Measurements from ENCODE around the gene BANF2.
"Not testable (repeated sequence)": the region's sequence is repeated elsewhere in the genome, so short reads cannot be mapped to it uniquely, and the experiment has no call there.

BANF2 gene

DNA sequence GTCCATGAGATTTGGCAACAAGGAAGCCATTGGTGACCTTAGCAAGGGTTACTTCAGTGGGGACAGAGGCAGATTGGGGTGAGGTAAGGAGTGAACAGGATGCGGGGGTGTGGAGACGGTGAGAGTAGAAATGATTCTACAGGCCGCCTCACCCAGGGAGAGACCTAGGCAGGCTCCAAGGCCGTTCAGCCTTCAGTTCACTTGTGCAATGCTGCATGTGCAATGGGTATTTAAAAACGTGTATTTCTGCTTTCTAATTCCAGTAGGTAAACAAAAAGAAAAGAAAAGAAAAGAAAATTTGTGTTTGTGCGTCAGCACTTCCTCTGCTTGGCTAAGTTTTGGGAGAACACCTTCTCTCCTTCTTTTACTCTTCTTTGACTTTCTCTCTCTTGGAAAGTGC, 56.8 kb downstream of the BANF2 start:
- H3K36me3 ChIP-seq (ENCODE audit: insufficient read depth, low read length): no peaks in the 10 kb centered on the region
- no peak overlapping the region for H3K9ac ChIP-seq (ENCODE audit: low read depth, low read length)
- no peaks in the 10 kb centered on the region for H3K9me3 ChIP-seq (ENCODE audit: control insufficient read depth, insufficient read depth, low read length)
- H3K4me1 ChIP-seq (ENCODE audit: insufficient read depth, low read length): no peaks in the 10 kb centered on the region; the same call in 1 of the 2 replicates

DNA sequence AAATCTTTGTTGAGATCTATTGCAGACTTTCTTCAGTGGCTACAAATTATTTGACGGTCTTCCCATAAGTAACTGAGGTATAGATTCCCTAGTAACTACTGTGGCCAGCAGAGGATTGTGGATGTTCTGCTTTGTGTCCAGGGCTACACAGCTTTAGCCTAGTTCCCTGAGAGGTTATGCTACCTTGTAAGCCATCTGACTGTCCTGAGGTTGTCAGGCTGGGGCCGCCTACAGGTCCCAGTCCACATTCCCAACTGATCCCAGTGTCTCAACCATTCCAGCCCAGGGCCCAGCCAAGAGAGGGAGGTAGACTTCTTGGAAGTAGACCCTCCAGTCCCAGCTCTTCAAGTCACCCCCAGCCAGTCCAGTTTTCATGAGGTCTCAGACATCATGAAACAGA, 57.7 kb downstream of the BANF2 start:
- 0 out of 2 replicates have a peak, but pooled peaks cover 1% of the 10 kb centered on the region for H3K4me1 ChIP-seq (ENCODE audit: insufficient read depth, low read length)
- no peak overlapping the region for H3K9ac ChIP-seq (ENCODE audit: low read depth, low read length)
- H3K36me3 ChIP-seq (ENCODE audit: insufficient read depth, low read length): no peaks in the 10 kb centered on the region
- H3K9me3 ChIP-seq (ENCODE audit: control insufficient read depth, insufficient read depth, low read length): no peaks in the 10 kb centered on the region

DNA sequence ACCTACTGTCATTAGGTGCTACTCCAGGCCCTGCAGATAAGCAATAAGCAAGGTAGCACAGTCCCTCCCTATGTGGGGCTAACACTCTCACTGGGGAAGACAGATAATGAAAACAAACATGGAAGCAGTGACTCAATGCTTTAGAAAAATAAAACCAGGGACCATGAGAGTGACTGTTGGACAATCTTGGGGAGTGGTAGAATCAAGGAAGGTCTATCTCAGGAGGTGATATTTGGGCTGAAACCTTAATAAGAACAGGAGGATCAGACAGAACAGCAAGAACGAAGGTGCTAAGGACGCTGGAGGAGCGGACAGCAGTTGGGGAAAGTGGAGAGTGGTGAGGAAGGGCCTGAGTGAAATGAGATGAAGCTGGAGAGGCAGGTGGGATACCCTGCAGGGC, 58.2 kb downstream of the BANF2 start:
- H3K9me3 ChIP-seq (ENCODE audit: control insufficient read depth, insufficient read depth, low read length): no peaks in the 10 kb centered on the region
- no peak overlapping the region for H3K9ac ChIP-seq (ENCODE audit: low read depth, low read length)
- H3K36me3 ChIP-seq (ENCODE audit: insufficient read depth, low read length): no peaks in the 10 kb centered on the region
- H3K4me1 ChIP-seq (ENCODE audit: insufficient read depth, low read length): peaks cover 7% of the 10 kb centered on the region; the same call in 1 of the 2 replicates

DNA sequence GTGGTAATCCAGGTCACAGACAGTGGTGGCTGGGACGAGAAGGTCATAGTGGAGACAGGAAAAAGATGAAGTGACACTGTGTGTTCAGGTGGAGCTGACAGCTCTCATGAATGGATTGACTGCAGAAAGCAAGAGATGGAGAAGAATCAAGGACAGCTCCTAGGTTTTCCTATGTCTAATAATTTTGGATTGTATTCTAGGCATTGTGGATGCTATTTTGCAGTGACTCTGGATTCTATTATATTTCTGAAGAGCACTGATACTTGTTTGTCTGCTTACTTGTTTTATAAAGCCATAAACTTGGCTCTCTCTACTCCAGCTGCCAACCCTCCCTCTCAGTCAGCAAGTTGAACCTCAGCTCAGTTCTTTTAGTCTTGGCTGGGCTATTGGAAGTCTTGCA, 58.7 kb downstream of the BANF2 start:
- Histone ChIP-seq H3K4me1 (ENCODE audit: insufficient read depth, low read length) (peaks cover 11% of the 10 kb centered on the region; the same call in 1 of the 2 replicates), H3K36me3 (ENCODE audit: insufficient read depth, low read length) (no peaks in the 10 kb centered on the region), H3K9ac (ENCODE audit: low read depth, low read length) (no peak overlapping the region), H3K9me3 (ENCODE audit: control insufficient read depth, insufficient read depth, low read length) (no peaks in the 10 kb centered on the region)

DNA sequence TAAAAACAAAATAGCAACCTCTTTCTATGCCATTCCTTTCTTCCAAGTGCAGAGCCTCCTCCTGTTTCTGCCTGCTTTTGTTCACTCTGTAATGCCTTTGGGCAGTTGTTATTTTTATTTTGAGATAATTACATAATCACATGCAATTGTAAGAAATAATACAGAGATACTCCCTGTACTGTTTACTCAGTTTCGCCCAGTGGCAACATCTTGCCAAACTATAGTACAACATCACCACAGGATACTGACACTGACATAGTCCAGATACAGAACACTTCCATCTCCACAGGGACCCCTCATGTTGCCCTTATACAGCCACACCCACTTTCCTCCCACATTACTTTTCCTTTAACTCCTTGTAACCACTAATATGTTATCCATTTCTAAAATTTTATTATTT, 59.7 kb downstream of the BANF2 start:
- H3K36me3 ChIP-seq (ENCODE audit: insufficient read depth, low read length): no peaks in the 10 kb centered on the region
- peaks cover 11% of the 10 kb centered on the region; the same call in 1 of the 2 replicates for H3K4me1 ChIP-seq (ENCODE audit: insufficient read depth, low read length)
- H3K9me3 ChIP-seq (ENCODE audit: control insufficient read depth, insufficient read depth, low read length): no peaks in the 10 kb centered on the region
- H3K9ac ChIP-seq (ENCODE audit: low read depth, low read length): no peak overlapping the region

GRCh38 chr20:17761604-17762003, 61.8 kb downstream of the BANF2 start:
- peaks cover 11% of the 10 kb centered on the region; the same call in 1 of the 2 replicates for H3K4me1 ChIP-seq (ENCODE audit: insufficient read depth, low read length)
- H3K36me3 ChIP-seq (ENCODE audit: insufficient read depth, low read length): no peaks in the 10 kb centered on the region
- no peak overlapping the region for H3K9ac ChIP-seq (ENCODE audit: low read depth, low read length)
- no peaks in the 10 kb centered on the region for H3K9me3 ChIP-seq (ENCODE audit: control insufficient read depth, insufficient read depth, low read length)

GRCh38 chr20:17762243-17762872, 62.6 kb downstream of the BANF2 start:
- Histone ChIP-seq H3K9ac (ENCODE audit: low read depth, low read length) (no peak overlapping the region), H3K9me3 (ENCODE audit: control insufficient read depth, insufficient read depth, low read length) (no peaks in the 10 kb centered on the region), H3K36me3 (ENCODE audit: insufficient read depth, low read length) (no peaks in the 10 kb centered on the region), H3K4me1 (ENCODE audit: insufficient read depth, low read length) (peaks cover 11% of the 10 kb centered on the region; the same call in 1 of the 2 replicates)

DNA sequence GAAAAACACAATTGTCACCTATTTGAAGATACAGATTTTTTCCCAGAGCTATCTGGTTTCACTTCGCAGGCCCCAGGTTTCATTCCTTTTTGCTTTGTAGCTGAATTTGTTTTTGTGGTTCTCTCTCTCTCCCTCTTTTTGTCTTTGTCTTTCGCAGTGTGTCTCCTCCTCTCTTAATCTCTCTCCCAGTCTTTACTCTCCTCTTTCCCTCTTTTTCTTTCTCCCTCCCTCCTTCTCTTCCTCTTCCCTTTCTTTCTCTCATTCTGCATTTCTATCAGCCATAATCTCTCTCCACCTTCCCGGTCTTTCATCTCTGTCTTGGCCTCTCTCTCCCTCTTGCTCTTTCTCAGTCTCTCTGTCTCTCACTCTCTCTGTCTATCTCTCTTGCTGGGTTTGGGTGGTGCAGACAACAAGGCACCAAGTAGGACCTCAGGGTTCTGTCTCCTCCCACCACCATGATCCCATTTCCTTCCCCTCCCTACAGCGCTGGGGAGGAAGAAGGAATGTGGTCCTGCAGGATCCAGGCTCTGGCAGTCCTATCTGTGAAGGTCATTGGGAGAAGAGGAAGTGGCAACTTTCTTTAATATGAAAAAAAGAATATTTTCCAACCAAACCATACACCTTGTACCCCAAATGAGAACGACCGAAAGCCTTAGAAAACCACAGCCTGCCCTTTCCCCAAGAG, 63.2 kb downstream of the BANF2 start:
- Histone ChIP-seq H3K9ac (ENCODE audit: low read depth, low read length) (no peak overlapping the region), H3K4me1 (ENCODE audit: insufficient read depth, low read length) (peaks cover 11% of the 10 kb centered on the region; the same call in 1 of the 2 replicates), H3K36me3 (ENCODE audit: insufficient read depth, low read length) (no peaks in the 10 kb centered on the region), H3K9me3 (ENCODE audit: control insufficient read depth, insufficient read depth, low read length) (no peaks in the 10 kb centered on the region)

DNA sequence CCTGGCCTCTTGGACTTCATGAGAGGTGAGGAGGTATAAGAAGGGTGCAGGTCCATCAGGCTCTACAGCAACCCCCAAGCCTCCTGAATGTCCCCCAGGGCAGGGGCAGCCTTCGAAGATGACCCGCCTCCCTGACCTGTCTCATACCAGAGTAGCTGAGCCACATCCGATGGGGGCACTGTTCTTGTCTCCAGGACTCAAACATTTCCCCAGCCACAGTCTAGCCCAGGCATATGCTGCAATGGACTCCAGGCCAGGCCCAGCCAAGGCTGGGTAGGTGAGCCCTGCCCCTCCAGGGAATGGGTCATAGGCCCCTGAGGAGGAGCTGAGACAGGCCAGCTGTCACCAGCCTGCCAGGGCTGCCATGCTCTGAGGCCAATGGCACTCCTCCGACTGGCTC, 65.3 kb downstream of the BANF2 start:
- Histone ChIP-seq H3K9me3 (ENCODE audit: control insufficient read depth, insufficient read depth, low read length) (no peaks in the 10 kb centered on the region), H3K4me1 (ENCODE audit: insufficient read depth, low read length) (peaks cover 11% of the 10 kb centered on the region; the same call in 1 of the 2 replicates), H3K36me3 (ENCODE audit: insufficient read depth, low read length) (no peaks in the 10 kb centered on the region), H3K9ac (ENCODE audit: low read depth, low read length) (no peak overlapping the region)

DNA sequence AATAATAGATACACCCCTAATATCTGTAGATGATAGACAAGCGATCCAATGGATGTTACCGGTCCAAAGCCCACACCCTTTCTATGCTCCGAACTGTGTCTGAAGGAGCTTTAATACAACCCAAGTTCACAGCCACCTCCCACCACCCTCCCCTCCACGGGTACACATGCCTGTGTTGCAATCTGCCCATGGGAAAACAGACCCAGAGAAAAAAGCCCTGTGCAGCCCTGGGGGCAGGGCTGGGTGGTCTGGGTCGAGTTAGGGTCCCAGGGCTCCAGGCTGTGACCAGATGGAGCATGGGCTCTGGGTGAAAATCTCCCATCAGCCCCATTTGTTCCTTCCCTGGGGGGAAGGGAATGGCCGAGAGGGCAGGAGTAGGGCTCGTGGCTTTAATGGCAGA, 65.8 kb downstream of the BANF2 start:
- H3K9ac ChIP-seq (ENCODE audit: low read depth, low read length): no peak overlapping the region
- peaks cover 11% of the 10 kb centered on the region; the same call in 1 of the 2 replicates for H3K4me1 ChIP-seq (ENCODE audit: insufficient read depth, low read length)
- H3K36me3 ChIP-seq (ENCODE audit: insufficient read depth, low read length): no peaks in the 10 kb centered on the region
- H3K9me3 ChIP-seq (ENCODE audit: control insufficient read depth, insufficient read depth, low read length): no peaks in the 10 kb centered on the region

- no peaks in the 10 kb centered on the region for H3K9me3 ChIP-seq (ENCODE audit: control insufficient read depth, insufficient read depth, low read length)
- no peaks in the 10 kb centered on the region for H3K36me3 ChIP-seq (ENCODE audit: insufficient read depth, low read length)
- H3K9ac ChIP-seq (ENCODE audit: low read depth, low read length): no peak overlapping the region
- H3K4me1 ChIP-seq (ENCODE audit: insufficient read depth, low read length): peaks cover 11% of the 10 kb centered on the region; the same call in 1 of the 2 replicates
These were observed 66.5 kb downstream of the BANF2 start for GRCh38 chr20:17766226-17766625.

- Histone ChIP-seq H3K4me1 (ENCODE audit: insufficient read depth, low read length) (peaks cover 17% of the 10 kb centered on the region), H3K9me3 (ENCODE audit: control insufficient read depth, insufficient read depth, low read length) (no peaks in the 10 kb centered on the region), H3K9ac (ENCODE audit: low read depth, low read length) (no peak overlapping the region), H3K36me3 (ENCODE audit: insufficient read depth, low read length) (no peaks in the 10 kb centered on the region)
These were observed 67.9 kb downstream of the BANF2 start for GRCh38 chr20:17767624-17768023.

DNA sequence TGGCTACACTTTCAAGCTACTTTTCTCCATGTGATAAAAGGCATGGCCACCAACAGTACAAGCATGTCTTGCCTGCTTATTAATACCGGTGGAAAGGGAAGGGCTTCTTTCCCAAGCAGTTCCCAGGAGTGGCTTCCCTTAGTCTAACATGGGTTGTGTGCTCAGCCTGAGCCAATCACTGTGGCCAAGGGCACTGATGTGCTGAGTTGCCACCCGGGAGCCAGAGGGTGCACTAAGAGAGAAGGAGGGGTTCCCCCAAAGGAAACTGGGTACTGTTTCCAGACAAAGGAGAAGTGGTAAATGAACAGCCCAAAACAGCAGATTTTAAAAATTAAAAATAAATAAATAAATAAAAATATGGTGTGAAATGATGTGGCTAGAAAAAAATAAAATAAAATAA, 68.5 kb downstream of the BANF2 start:
- no peaks in the 10 kb centered on the region for H3K36me3 ChIP-seq (ENCODE audit: insufficient read depth, low read length)
- H3K9me3 ChIP-seq (ENCODE audit: control insufficient read depth, insufficient read depth, low read length): no peaks in the 10 kb centered on the region
- H3K9ac ChIP-seq (ENCODE audit: low read depth, low read length): no peak overlapping the region
- H3K4me1 ChIP-seq (ENCODE audit: insufficient read depth, low read length): peaks cover 10% of the 10 kb centered on the region

GRCh38 chr20:17769716-17770115, 70.0 kb downstream of the BANF2 start:
- H3K36me3 ChIP-seq (ENCODE audit: insufficient read depth, low read length); H3K9me3 ChIP-seq (ENCODE audit: control insufficient read depth, insufficient read depth, low read length); H3K9ac ChIP-seq (ENCODE audit: low read depth, low read length); H3K4me1 ChIP-seq (ENCODE audit: insufficient read depth, low read length): not testable (repeated sequence)
